Neural cell (in vitro differentiated cells): ENCODE results near the gene SLC30A7. TPM values are rescaled to one million over a fixed set of nuclear protein-coding genes. Genes with fewer than 3 reads are reported as not detected.
"Not testable (repeated sequence)": the region's sequence is repeated elsewhere in the genome, so short reads cannot be mapped to it uniquely, and the experiment has no call there.

ENCODE experiments used
- H2AFZ ChIP-seq: fragments of 200-600, 300-800 bp; sonication (generic), shearing (Covaris generic); 2 replicates; pipeline ENCODE4 v1.6.0; 2014; ENCODE audit warnings: low read depth, mild to moderate bottlenecking, antibody characterized with exemption, low read length, moderate library complexity
- H3F3A ChIP-seq: fragments of 200-600 bp; shearing (Covaris generic); 2 replicates; pipeline ENCODE4 v1.6.1; 2016; ENCODE audit warnings: mild to moderate bottlenecking, moderate library complexity, mixed read lengths, antibody characterized with exemption, low read length; ENCODE audit not compliant: insufficient read depth, poor library complexity, severe bottlenecking
- H3K27ac ChIP-seq: fragments of 200-600, 300-800 bp; sonication (generic), shearing (Covaris generic); 2 replicates; pipeline ENCODE4 v1.5.1; 2014; ENCODE audit warnings: mild to moderate bottlenecking, low read length, moderate library complexity
- H3K27me3 ChIP-seq: fragments of 300-800, 200-600 bp; sonication (generic), shearing (Covaris generic); 2 replicates; pipeline ENCODE4 v1.6.0; 2014; ENCODE audit warnings: mild to moderate bottlenecking, low read depth, low read length, moderate library complexity; ENCODE audit not compliant: insufficient read depth
- H3K36me3 ChIP-seq: fragments of 300-800, 200-600 bp; sonication (generic), shearing (Covaris generic); 2 replicates; pipeline ENCODE4 v1.5.1; 2014; ENCODE audit warnings: mild to moderate bottlenecking, antibody characterized with exemption, low read length, moderate library complexity; ENCODE audit not compliant: insufficient read depth
- H3K4me2 ChIP-seq: fragments of 300-800, 200-600 bp; sonication (generic), shearing (Covaris generic); 2 replicates; pipeline ENCODE4 v1.6.0; 2014; ENCODE audit warnings: mild to moderate bottlenecking, low read length
- H3K4me3 ChIP-seq: fragments of 300-800, 200-600 bp; sonication (generic), shearing (Covaris generic); 2 replicates; pipeline ENCODE4 v1.5.1; 2014; ENCODE audit warnings: mild to moderate bottlenecking, low read length, moderate library complexity
- H3K79me2 ChIP-seq: fragments of 200-600 bp; shearing (Covaris generic); replicated peaks from 2 replicates; pipeline ENCODE4 v1.6.0; 2014; ENCODE audit warnings: mild to moderate bottlenecking, low read length, moderate library complexity; ENCODE audit not compliant: insufficient read depth
- H3K9ac ChIP-seq: fragments of 300-800, 200-600 bp; sonication (generic), shearing (Covaris generic); 2 replicates; pipeline ENCODE4 v1.6.1; 2016; ENCODE audit warnings: mild to moderate bottlenecking, low read length, mixed read lengths
- H3K9me2 ChIP-seq: fragments of 200-600 bp; shearing (Covaris generic); 2 replicates; pipeline ENCODE4 v1.6.1; 2016; ENCODE audit warnings: mild to moderate bottlenecking, low read length, mixed read lengths; ENCODE audit not compliant: insufficient read depth
- H3K9me3 ChIP-seq: fragments of 200-600, 300-800 bp; sonication (generic), shearing (Covaris generic); 2 replicates; pipeline ENCODE4 v1.6.1; 2016; ENCODE audit warnings: mild to moderate bottlenecking, mixed run types, low read length, moderate library complexity, mixed read lengths
- H4K20me1 ChIP-seq: fragments of 200-600 bp; shearing (Covaris generic); 2 replicates; pipeline ENCODE4 v1.6.1; 2016; ENCODE audit warnings: mild to moderate bottlenecking, mixed run types; ENCODE audit not compliant: insufficient read depth
- EP300 ChIP-seq: fragments of 450-650 bp; conservative IDR thresholded peaks from 2 replicates; pipeline ENCODE4 v1.6.1; 2014; ENCODE audit warnings: antibody characterized with exemption, mild to moderate bottlenecking, moderate library complexity; ENCODE audit not compliant: poor library complexity, severe bottlenecking
- EZH2 ChIP-seq: fragments of 200-600, 300-800 bp; shearing (Covaris generic), sonication (generic); IDR thresholded peaks from 2 replicates; pipeline ENCODE4 v1.6.1; 2014; ENCODE audit warnings: antibody characterized with exemption, low read length, borderline replicate concordance, mild to moderate bottlenecking; ENCODE audit not compliant: insufficient read depth, poor library complexity, severe bottlenecking
- MXI1 ChIP-seq: fragments of 450-650 bp; conservative IDR thresholded peaks from 2 replicates; pipeline ENCODE4 v1.6.1; 2014; ENCODE audit warnings: antibody characterized with exemption, mild to moderate bottlenecking; ENCODE audit not compliant: poor library complexity, severe bottlenecking
- POLR2AphosphoS5 ChIP-seq: IDR thresholded peaks from 2 replicates; pipeline ENCODE4 v1.6.1; 2012
- RAD21 ChIP-seq: fragments of 450-650 bp; conservative IDR thresholded peaks from 2 replicates; pipeline ENCODE4 v1.6.1; 2014; ENCODE audit warnings: antibody characterized with exemption, mild to moderate bottlenecking, moderate library complexity
- SMC3 ChIP-seq: fragments of 450-650 bp; conservative IDR thresholded peaks from 2 replicates; pipeline ENCODE4 v1.6.1; 2014; ENCODE audit warnings: antibody characterized with exemption, mild to moderate bottlenecking, moderate library complexity; ENCODE audit not compliant: poor library complexity
- TAF1 ChIP-seq: IDR thresholded peaks from 2 replicates; pipeline ENCODE4 v1.6.1; 2012; ENCODE audit warnings: low read depth
- polyA plus RNA-seq: library from polyadenylated mRNA; depleted of rRNA; stranded (reverse); fragments of >200 nt; gene quantifications from 2 replicates; pipeline ENCODE4 v1.2.3, GENCODE V29; 2014
- TF ChIP-seq, protein P1 (sequence below): fragments of 450-650 bp; IDR thresholded peaks from 2 replicates; pipeline ENCODE4 v1.5.1; 2014; ENCODE audit warnings: antibody characterized with exemption, mild to moderate bottlenecking, moderate library complexity; ENCODE audit not compliant: poor library complexity, severe bottlenecking
- TF ChIP-seq, protein P2 (sequence below): IDR thresholded peaks from 2 replicates; pipeline ENCODE4 v1.6.1; 2012; ENCODE audit warnings: borderline replicate concordance

The SLC30A7 gene
- polyA plus RNA-seq, 1 donor from 2014 or later: 19.8 TPM

DNA sequence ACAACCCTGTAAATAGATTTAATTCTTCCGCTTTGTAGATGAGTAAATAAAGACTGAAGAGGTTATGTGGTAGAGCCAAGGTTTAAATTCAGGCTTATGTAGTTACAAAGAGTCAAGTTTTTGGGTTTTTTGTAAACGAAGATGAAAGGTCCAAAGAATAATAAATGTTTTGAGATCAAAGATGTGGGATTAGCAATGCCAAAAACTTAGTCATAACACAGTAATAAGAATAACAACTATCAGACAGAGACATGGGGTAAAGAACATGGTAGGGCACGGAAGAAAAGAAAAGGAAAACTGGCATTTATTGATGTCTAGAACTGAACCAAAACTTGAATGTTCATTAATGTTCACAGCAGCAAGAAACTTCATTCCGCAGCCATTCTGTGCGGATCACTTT lies 44.2 kb upstream of the SLC30A7 start:
- Histone ChIP-seq H3K79me2 (no peaks in the 10 kb centered on the region), H3K9me3 (no peaks in the 10 kb centered on the region), H3K27me3 (no peaks in the 10 kb centered on the region), H3K36me3 (no peaks in the 10 kb centered on the region), H3K9ac (no peak overlapping the region), H3F3A (no peaks in the 10 kb centered on the region), H3K9me2 (no peaks in the 10 kb centered on the region), H3K27ac (no peak overlapping the region), H3K4me3 (no peak overlapping the region), H3K4me2 (no peak overlapping the region), H2AFZ (no peak overlapping the region), H4K20me1 (no peaks in the 10 kb centered on the region)
- TF ChIP-seq MXI1: no peak

DNA sequence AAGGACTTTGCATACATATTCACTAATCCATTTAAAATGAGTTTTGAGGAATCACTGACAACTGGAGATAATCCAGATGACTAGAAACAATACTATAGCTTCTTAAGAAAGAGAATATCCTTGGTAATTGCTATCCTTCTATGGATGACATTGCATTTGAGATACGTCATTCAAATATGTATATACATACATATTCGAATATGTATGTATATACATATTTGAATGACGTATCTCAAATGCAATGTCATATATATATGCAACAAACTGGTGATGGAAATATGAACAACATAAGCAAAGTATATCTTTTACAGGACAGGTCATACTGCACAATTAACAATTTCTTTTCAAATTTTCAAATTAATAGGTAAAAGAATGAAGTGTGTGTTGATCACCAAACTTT lies 42.9 kb upstream of the SLC30A7 start:
- Histone ChIP-seq H3K27me3 (no peaks in the 10 kb centered on the region), H3K79me2 (no peaks in the 10 kb centered on the region), H3K4me2 (no peak overlapping the region), H3K9me3 (no peaks in the 10 kb centered on the region), H3K36me3 (no peaks in the 10 kb centered on the region), H3K27ac (no peak overlapping the region), H3F3A (no peaks in the 10 kb centered on the region), H4K20me1 (no peaks in the 10 kb centered on the region), H3K9ac (no peak overlapping the region), H2AFZ (no peak overlapping the region), H3K4me3 (no peak overlapping the region), H3K9me2 (no peaks in the 10 kb centered on the region)
- no peak for TF ChIP-seq SMC3
- TF ChIP-seq POLR2AphosphoS5: no peak
- no peak for TF ChIP-seq EP300
- TF ChIP-seq EZH2: no peak
- no peak for TF ChIP-seq TAF1
- TF ChIP-seq, protein P1, sequence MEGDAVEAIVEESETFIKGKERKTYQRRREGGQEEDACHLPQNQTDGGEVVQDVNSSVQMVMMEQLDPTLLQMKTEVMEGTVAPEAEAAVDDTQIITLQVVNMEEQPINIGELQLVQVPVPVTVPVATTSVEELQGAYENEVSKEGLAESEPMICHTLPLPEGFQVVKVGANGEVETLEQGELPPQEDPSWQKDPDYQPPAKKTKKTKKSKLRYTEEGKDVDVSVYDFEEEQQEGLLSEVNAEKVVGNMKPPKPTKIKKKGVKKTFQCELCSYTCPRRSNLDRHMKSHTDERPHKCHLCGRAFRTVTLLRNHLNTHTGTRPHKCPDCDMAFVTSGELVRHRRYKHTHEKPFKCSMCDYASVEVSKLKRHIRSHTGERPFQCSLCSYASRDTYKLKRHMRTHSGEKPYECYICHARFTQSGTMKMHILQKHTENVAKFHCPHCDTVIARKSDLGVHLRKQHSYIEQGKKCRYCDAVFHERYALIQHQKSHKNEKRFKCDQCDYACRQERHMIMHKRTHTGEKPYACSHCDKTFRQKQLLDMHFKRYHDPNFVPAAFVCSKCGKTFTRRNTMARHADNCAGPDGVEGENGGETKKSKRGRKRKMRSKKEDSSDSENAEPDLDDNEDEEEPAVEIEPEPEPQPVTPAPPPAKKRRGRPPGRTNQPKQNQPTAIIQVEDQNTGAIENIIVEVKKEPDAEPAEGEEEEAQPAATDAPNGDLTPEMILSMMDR: no peak

DNA sequence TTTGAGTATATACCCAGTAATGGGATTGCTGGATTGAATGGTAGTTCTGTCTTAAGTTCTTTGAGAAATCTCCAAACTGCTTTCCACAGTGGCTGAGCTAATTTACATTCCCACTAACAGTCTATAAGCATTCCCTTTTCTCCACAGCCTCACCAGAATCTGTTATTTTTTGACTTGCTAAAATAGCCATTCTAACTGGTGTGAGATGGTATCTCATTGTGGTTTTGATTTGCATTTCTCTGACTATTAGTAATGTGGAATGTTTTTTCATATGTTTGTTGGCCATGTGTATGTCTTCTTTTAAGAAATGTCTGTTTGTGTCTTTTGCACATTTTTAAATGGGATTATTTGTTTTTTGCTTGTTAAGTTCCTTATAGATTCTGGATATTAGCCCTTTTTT lies 40.8 kb upstream of the SLC30A7 start:
- not testable (repeated sequence) for H4K20me1 ChIP-seq, H2AFZ ChIP-seq, H3K4me2 ChIP-seq, H3K36me3 ChIP-seq, H3K27ac ChIP-seq, H3K9me3 ChIP-seq, H3K9me2 ChIP-seq, H3F3A ChIP-seq, H3K9ac ChIP-seq, H3K4me3 ChIP-seq, H3K27me3 ChIP-seq, H3K79me2 ChIP-seq

DNA sequence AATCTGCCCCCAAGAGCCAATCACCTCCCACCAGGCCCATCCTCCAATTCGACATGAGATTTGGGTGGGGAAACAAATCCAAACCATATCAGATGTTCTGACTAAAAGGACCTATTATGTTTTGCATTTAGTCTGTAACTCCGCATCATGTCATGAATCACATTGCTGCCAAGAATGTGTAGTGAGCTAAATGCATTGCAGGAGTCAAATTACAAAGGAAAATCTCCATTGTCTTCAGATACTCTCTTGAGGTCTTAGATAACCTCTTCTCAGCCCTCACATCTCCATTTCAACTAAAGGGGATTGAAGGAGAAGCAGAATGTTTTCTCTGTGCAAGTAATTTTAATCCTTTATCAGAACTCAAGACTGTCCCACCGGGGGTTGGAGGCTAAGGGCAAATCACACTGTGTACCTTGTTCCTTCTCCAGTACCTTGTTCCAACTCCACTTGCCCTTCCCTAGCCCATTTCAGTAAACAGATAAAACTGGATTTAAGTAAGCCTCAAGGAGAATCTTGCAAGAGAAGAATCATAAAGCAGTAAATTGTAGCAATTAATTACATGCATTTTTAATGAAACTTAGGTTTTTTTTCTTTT lies 35.4 kb upstream of the SLC30A7 start:
- no peak for TF ChIP-seq SMC3
- no peak for TF ChIP-seq TAF1
- no peak for TF ChIP-seq RAD21
- TF ChIP-seq EP300: no peak
- TF ChIP-seq EZH2: no peak
- TF ChIP-seq MXI1: no peak
- TF ChIP-seq, protein P1: no peak
- TF ChIP-seq, protein P2, sequence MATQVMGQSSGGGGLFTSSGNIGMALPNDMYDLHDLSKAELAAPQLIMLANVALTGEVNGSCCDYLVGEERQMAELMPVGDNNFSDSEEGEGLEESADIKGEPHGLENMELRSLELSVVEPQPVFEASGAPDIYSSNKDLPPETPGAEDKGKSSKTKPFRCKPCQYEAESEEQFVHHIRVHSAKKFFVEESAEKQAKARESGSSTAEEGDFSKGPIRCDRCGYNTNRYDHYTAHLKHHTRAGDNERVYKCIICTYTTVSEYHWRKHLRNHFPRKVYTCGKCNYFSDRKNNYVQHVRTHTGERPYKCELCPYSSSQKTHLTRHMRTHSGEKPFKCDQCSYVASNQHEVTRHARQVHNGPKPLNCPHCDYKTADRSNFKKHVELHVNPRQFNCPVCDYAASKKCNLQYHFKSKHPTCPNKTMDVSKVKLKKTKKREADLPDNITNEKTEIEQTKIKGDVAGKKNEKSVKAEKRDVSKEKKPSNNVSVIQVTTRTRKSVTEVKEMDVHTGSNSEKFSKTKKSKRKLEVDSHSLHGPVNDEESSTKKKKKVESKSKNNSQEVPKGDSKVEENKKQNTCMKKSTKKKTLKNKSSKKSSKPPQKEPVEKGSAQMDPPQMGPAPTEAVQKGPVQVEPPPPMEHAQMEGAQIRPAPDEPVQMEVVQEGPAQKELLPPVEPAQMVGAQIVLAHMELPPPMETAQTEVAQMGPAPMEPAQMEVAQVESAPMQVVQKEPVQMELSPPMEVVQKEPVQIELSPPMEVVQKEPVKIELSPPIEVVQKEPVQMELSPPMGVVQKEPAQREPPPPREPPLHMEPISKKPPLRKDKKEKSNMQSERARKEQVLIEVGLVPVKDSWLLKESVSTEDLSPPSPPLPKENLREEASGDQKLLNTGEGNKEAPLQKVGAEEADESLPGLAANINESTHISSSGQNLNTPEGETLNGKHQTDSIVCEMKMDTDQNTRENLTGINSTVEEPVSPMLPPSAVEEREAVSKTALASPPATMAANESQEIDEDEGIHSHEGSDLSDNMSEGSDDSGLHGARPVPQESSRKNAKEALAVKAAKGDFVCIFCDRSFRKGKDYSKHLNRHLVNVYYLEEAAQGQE: no peak
- TF ChIP-seq POLR2AphosphoS5: no peak
- Histone ChIP-seq H3K4me3 (no peak overlapping the region), H4K20me1 (no peaks in the 10 kb centered on the region), H3K9me2 (no peaks in the 10 kb centered on the region), H3K4me2 (no peak overlapping the region), H3K27ac (no peak overlapping the region), H3F3A (no peaks in the 10 kb centered on the region), H3K79me2 (no peaks in the 10 kb centered on the region), H3K9ac (no peak overlapping the region), H2AFZ (no peak overlapping the region), H3K27me3 (no peaks in the 10 kb centered on the region), H3K9me3 (no peaks in the 10 kb centered on the region), H3K36me3 (no peaks in the 10 kb centered on the region)
